HL-60 (cell line): ENCODE data around the gene ARHGEF11.

ENCODE experiments used
- DNase-seq, 2 experiments: peaks; one replicate each; pipeline ENCODE4 v3.0.0-alpha.2; 2010 to 2020; ENCODE audit warnings: low read depth in 1 of 2, low spot score in 1 of 2
- H3K27ac ChIP-seq: fragments of 250-450 bp; sonication (Bioruptor Pico); replicated peaks from 2 replicates; pipeline ENCODE4 v1.5.1; 2020; ENCODE audit warnings: mild to moderate bottlenecking, moderate library complexity
- H3K27me3 ChIP-seq: fragments of 250-450 bp; sonication (Bioruptor Pico); 2 replicates; pipeline ENCODE4 v1.5.1; 2021; ENCODE audit warnings: mild to moderate bottlenecking, moderate library complexity; ENCODE audit not compliant: insufficient read depth, poor library complexity, severe bottlenecking
- H3K4me3 ChIP-seq: replicated peaks from 2 replicates; pipeline ENCODE4 v1.5.1; 2011; ENCODE audit warnings: mild to moderate bottlenecking, control low read depth, low read length; ENCODE audit not compliant: insufficient read depth
- CTCF ChIP-seq: IDR thresholded peaks from one replicate; pipeline ENCODE4 v1.5.1; 2011; ENCODE audit warnings: low read length, control low read depth, inconsistent platforms; ENCODE audit not compliant: insufficient read depth
- GABPA ChIP-seq: IDR thresholded peaks from 2 replicates; pipeline ENCODE4 v1.6.1; 2012; ENCODE audit warnings: low read depth
- POLR2AphosphoS5 ChIP-seq: IDR thresholded peaks from 2 replicates; pipeline ENCODE4 v1.6.1; 2012; ENCODE audit warnings: low read depth
- REST ChIP-seq: IDR thresholded peaks from 2 replicates; pipeline ENCODE4 v1.6.1; 2012; ENCODE audit warnings: low read depth; ENCODE audit not compliant: insufficient replicate concordance
- SPI1 ChIP-seq: IDR thresholded peaks from 2 replicates; pipeline ENCODE4 v1.6.1; 2012; ENCODE audit warnings: low read depth, mild to moderate bottlenecking, borderline replicate concordance

ARHGEF11 gene

GRCh38 chr1:156906206-156906906 lies 139.2 kb downstream of the ARHGEF11 start:
- no peak overlapping the region for H3K27ac ChIP-seq
- no peak for TF ChIP-seq POLR2AphosphoS5
- no peak for TF ChIP-seq REST
- TF ChIP-seq SPI1 = no peak
- peaks cover 2% of the 10 kb centered on the region for H3K27me3 ChIP-seq
- no peak for DNase-seq
- no peak overlapping the region for H3K4me3 ChIP-seq

- no peak overlapping the region for H3K4me3 ChIP-seq
- no peak overlapping the region for H3K27ac ChIP-seq
- TF ChIP-seq GABPA (no peak), SPI1 (no peak), CTCF (no peak), REST (no peak), POLR2AphosphoS5 (no peak)
- H3K27me3 ChIP-seq = peaks cover 5% of the 10 kb centered on the region
- DNase-seq = no peak
Observed at GRCh38 chr1:156905651-156906050, 139.9 kb downstream of the ARHGEF11 start.

- DNase-seq = no peak
- TF ChIP-seq CTCF (no peak), POLR2AphosphoS5 (no peak), REST (no peak), SPI1 (no peak), GABPA (no peak)
- H3K27ac ChIP-seq = no peak overlapping the region
- H3K4me3 ChIP-seq = no peak overlapping the region
- peaks cover 5% of the 10 kb centered on the region for H3K27me3 ChIP-seq
Observed at GRCh38 chr1:156905176-156905575, 140.4 kb downstream of the ARHGEF11 start.
